Measurements from ENCODE around the gene FLOT2.

GRCh38 chr17:28896491-28896883 lies 1.0 kb downstream of the FLOT2 start:
- no peak for TF ChIP-seq EZH2 (IDR thresholded peaks at IDR 0.05)
- no peak for TF ChIP-seq POLR2AphosphoS5 (IDR thresholded peaks at IDR 0.05; ENCODE audit: borderline replicate concordance, low read depth, low read length)
- TF ChIP-seq FOXP2 (optimal IDR thresholded peaks at IDR 0.05; ENCODE audit: control extremely low read depth, extremely low read length, insufficient read depth), result no peak
